IMR-90 (cell line): ENCODE data around the gene ST6GALNAC3. TPM values are rescaled to one million over a fixed set of nuclear protein-coding genes. Genes with fewer than 3 reads are reported as not detected.

Experiments
- ATAC-seq: fragments of 200-7000 bp; cut with Tn5 transposase; 2 replicates; pipeline ENCODE4 v1.9.1; 2020; ENCODE audit warnings: low read depth, mild to moderate bottlenecking, moderate library complexity
- BruUV-seq: library from RNA; stranded (reverse); fragments of 400-500 nt; replicated peaks from 2 replicates; lab custom pipeline; 2021; lab: Mats Ljungman, UMichigan
- CTCF ChIA-PET: fragments of 300-600 bp; formaldehyde crosslinking; extraction: SDS; loops from one replicate; lab custom pipeline; 2021; ENCODE audit warnings: antibody characterized with exemption; lab: Yijun Ruan, JAX
- POLR2A ChIA-PET: fragments of 300-600 bp; sonication (Branson Sonifier 250); formaldehyde crosslinking; loops from one replicate; lab custom pipeline; 2022; ENCODE audit warnings: antibody characterized with exemption; ENCODE audit not compliant: unreplicated experiment; lab: Charles Lee
- DNase-seq: peaks from one replicate; pipeline ENCODE4 v3.0.0; 2013
- H2AFZ ChIP-seq: replicated peaks from 2 replicates; pipeline ENCODE3; 2013; ENCODE audit warnings: low read length, mild to moderate bottlenecking; ENCODE audit not compliant: poor library complexity
- H2AK5ac ChIP-seq: 2 replicates; pipeline ENCODE4 v1.6.1; 2013; ENCODE audit warnings: low read depth, low read length, inconsistent platforms
- H2AK9ac ChIP-seq: replicated peaks from 2 replicates; pipeline ENCODE3; 2013; ENCODE audit warnings: mild to moderate bottlenecking, low read depth, low read length, moderate library complexity; ENCODE audit not compliant: poor library complexity
- H2BK120ac ChIP-seq: 2 replicates; pipeline ENCODE4 v1.6.1; 2013; ENCODE audit warnings: low read depth, low read length, inconsistent platforms
- H2BK15ac ChIP-seq: 3 replicates; pipeline ENCODE4 v1.6.1; 2013; ENCODE audit warnings: low read depth, low read length, inconsistent platforms
- H2BK20ac ChIP-seq: 2 replicates; pipeline ENCODE4 v1.6.1; 2013; ENCODE audit warnings: low read depth, mild to moderate bottlenecking, inconsistent platforms, low read length, moderate library complexity
- H2BK5ac ChIP-seq: 2 replicates; pipeline ENCODE4 v1.6.1; 2013; ENCODE audit warnings: mild to moderate bottlenecking, low read depth, low read length, inconsistent platforms; ENCODE audit not compliant: poor library complexity, severe bottlenecking
- H3K14ac ChIP-seq: replicated peaks from 2 replicates; pipeline ENCODE4 v1.6.1; 2013; ENCODE audit warnings: low read depth, low read length, inconsistent platforms
- H3K18ac ChIP-seq: 2 replicates; pipeline ENCODE4 v1.6.1; 2013; ENCODE audit warnings: low read depth, low read length, control low read depth
- H3K23ac ChIP-seq: 2 replicates; pipeline ENCODE4 v1.6.1; 2013; ENCODE audit warnings: low read depth, low read length, inconsistent platforms
- H3K27ac ChIP-seq: 2 replicates; pipeline ENCODE4 v1.5.1; 2013; ENCODE audit warnings: mild to moderate bottlenecking, control low read depth, low read length; ENCODE audit not compliant: insufficient read depth
- H3K27me3 ChIP-seq: 2 replicates; pipeline ENCODE4 v1.6.1; 2013; ENCODE audit warnings: low read length; ENCODE audit not compliant: control insufficient read depth, insufficient read depth
- H3K36me3 ChIP-seq: 2 replicates; pipeline ENCODE4 v1.6.1; 2013; ENCODE audit warnings: low read length, mixed read lengths; ENCODE audit not compliant: control insufficient read depth, insufficient read depth
- H3K4ac ChIP-seq: 2 replicates; pipeline ENCODE4 v1.6.1; 2013; ENCODE audit warnings: low read depth, low read length, inconsistent platforms
- H3K4me1 ChIP-seq: 2 replicates; pipeline ENCODE4 v1.6.1; 2013; ENCODE audit warnings: low read length, mixed read lengths; ENCODE audit not compliant: control insufficient read depth, insufficient read depth
- H3K4me2 ChIP-seq: 2 replicates; pipeline ENCODE4 v1.6.1; 2013; ENCODE audit warnings: low read depth, mild to moderate bottlenecking, control low read depth, low read length, moderate library complexity
- H3K4me3 ChIP-seq: 2 replicates; pipeline ENCODE4 v1.5.1; 2013; ENCODE audit warnings: low read depth, mild to moderate bottlenecking, control low read depth, low read length, moderate library complexity; ENCODE audit not compliant: insufficient read depth
- H3K56ac ChIP-seq: 2 replicates; pipeline ENCODE4 v1.6.1; 2013; ENCODE audit warnings: low read length, inconsistent platforms; ENCODE audit not compliant: insufficient read depth; ENCODE audit errors: extremely low read depth
- H3K79me1 ChIP-seq, 2 experiments: 2 replicates each; pipeline ENCODE4 v1.6.1; 2013; ENCODE audit warnings: low read length in 2 of 2, inconsistent platforms in 1 of 2, low read depth in 1 of 2
- H3K9ac ChIP-seq: 2 replicates; pipeline ENCODE4 v1.6.1; 2013; ENCODE audit warnings: low read depth, low read length, control low read depth
- H3K9me1 ChIP-seq: 2 replicates; pipeline ENCODE4 v1.6.1; 2013; ENCODE audit warnings: low read length, inconsistent platforms; ENCODE audit not compliant: insufficient read depth
- H3K9me3 ChIP-seq: 2 replicates; pipeline ENCODE4 v1.6.1; 2013; ENCODE audit warnings: low read length; ENCODE audit not compliant: control insufficient read depth, insufficient read depth
- H4K20me1 ChIP-seq: 2 replicates; pipeline ENCODE4 v1.6.1; 2013; ENCODE audit warnings: low read length, inconsistent platforms; ENCODE audit not compliant: insufficient read depth
- H4K5ac ChIP-seq: 2 replicates; pipeline ENCODE4 v1.6.1; 2013; ENCODE audit warnings: mild to moderate bottlenecking, low read depth, low read length, control low read depth
- H4K8ac ChIP-seq, 2 experiments: 2 replicates each; pipeline ENCODE4 v1.6.1; 2013; ENCODE audit warnings: low read depth in 2 of 2, low read length in 2 of 2, control low read depth in 1 of 2, inconsistent platforms in 1 of 2
- H4K91ac ChIP-seq: 2 replicates; pipeline ENCODE4 v1.6.1; 2013; ENCODE audit warnings: low read depth, low read length, inconsistent platforms; ENCODE audit not compliant: insufficient read depth
- BHLHE40 ChIP-seq: fragments of 150-350 bp; IDR thresholded peaks from 2 replicates; pipeline ENCODE4 v1.6.1; 2016; ENCODE audit warnings: mild to moderate bottlenecking, low read depth, low read length
- CEBPB ChIP-seq: IDR thresholded peaks from 2 replicates; pipeline ENCODE4 v1.6.1; 2012; ENCODE audit warnings: low read depth, low read length, improper control_type of control experiment
- CHD1 ChIP-seq: IDR thresholded peaks from 2 replicates; pipeline ENCODE4 v1.6.1; 2012; ENCODE audit warnings: low read depth, low read length, improper control_type of control experiment
- FOS ChIP-seq: fragments of 150-350 bp; IDR thresholded peaks from 2 replicates; pipeline ENCODE4 v1.6.1; 2016; ENCODE audit warnings: low read depth, low read length
- MAFK ChIP-seq: IDR thresholded peaks from 2 replicates; pipeline ENCODE4 v1.6.1; 2012; ENCODE audit warnings: low read depth, low read length, improper control_type of control experiment
- MAZ ChIP-seq: IDR thresholded peaks from 2 replicates; pipeline ENCODE4 v1.6.1; 2012; ENCODE audit warnings: low read depth, mild to moderate bottlenecking, low read length, improper control_type of control experiment, moderate library complexity, borderline replicate concordance
- MXI1 ChIP-seq: IDR thresholded peaks from 2 replicates; pipeline ENCODE4 v1.6.1; 2012; ENCODE audit warnings: low read depth, mild to moderate bottlenecking, low read length, moderate library complexity, borderline replicate concordance
- POLR2A ChIP-seq: IDR thresholded peaks from 2 replicates; pipeline ENCODE4 v1.6.1; 2012; ENCODE audit warnings: mild to moderate bottlenecking, low read depth, low read length
- RCOR1 ChIP-seq: IDR thresholded peaks from 2 replicates; pipeline ENCODE4 v1.6.1; 2012; ENCODE audit warnings: mild to moderate bottlenecking, low read length, improper control_type of control experiment; ENCODE audit not compliant: insufficient replicate concordance
- RFX5 ChIP-seq: IDR thresholded peaks from 2 replicates; pipeline ENCODE4 v1.8.0; 2012; ENCODE audit warnings: low read depth, mild to moderate bottlenecking, low read length, moderate library complexity
- WGBS, 2 experiments: methylation state at CpG; one replicate each; pipeline versions ENCODE4 v1.1.5 to v1.1.7; 2013; ENCODE audit warnings: missing lambda C conversion rate in 2 of 2; ENCODE audit not compliant: insufficient read length in 1 of 2; ENCODE audit errors: extremely low coverage in 2 of 2; 5-methylcytosine and 5-hydroxymethylcytosine counted together
- dilution Hi-C: fragments of 300-500 bp; cut with HindIII; formaldehyde crosslinking; loops from one replicate; pipeline ENCODE4 v1.14.3; 2018; ENCODE audit warnings: low sequenced_read_pairs; ENCODE audit not compliant: unreplicated experiment
- in situ Hi-C: fragments of 300-500 bp; cut with MboI; formaldehyde crosslinking; loops from 3 replicates; pipeline ENCODE4 v1.14.3; 2019; ENCODE audit warnings: low sequenced_read_pairs, inconsistent platforms, mixed read lengths
- intact Hi-C: fragments of 100-400 bp; cut with micrococcal nuclease; formaldehyde crosslinking; loops from 2 replicates; pipeline ENCODE4 v1.10.0; 2022
- polyA plus RNA-seq, 3 experiments: library from polyadenylated mRNA; depleted of rRNA; stranded (reverse); fragments of >200 nt; gene quantifications; 2 replicates each; pipeline ENCODE4 v1.2.3, GENCODE V29; 2012; ENCODE audit warnings: low replicate concordance in 1 of 3
- total RNA-seq: library from RNA; depleted of rRNA; stranded (reverse); fragments of >200 nt; gene quantifications from 2 replicates; pipeline ENCODE4 v1.2.3, GENCODE V29; 2012

The ST6GALNAC3 gene
- total and polyA plus RNA-seq, 2 of the 4 experiments (the other 2 are of a cell fraction), result 0.65 to 1.3 TPM

GRCh38 chr1:76256289-76257223, 182.0 kb downstream of the ST6GALNAC3 start (continued):
- no peak for TF ChIP-seq CHD1
- no peak for TF ChIP-seq MAZ
- TF ChIP-seq RFX5, result no peak
- no peak for TF ChIP-seq FOS
- TF ChIP-seq POLR2A, result no peak
- TF ChIP-seq CEBPB, result no peak

- Histone ChIP-seq H2BK15ac (no peak overlapping the region), H2BK5ac (no peak overlapping the region), H3K14ac (no peak overlapping the region), H4K20me1 (no peaks in the 10 kb centered on the region), H3K27ac (no peak overlapping the region), H3K79me1 (no peaks in the 10 kb centered on the region), H2AFZ (no peak overlapping the region), H3K9me1 (no peaks in the 10 kb centered on the region; the same call in 1 of the 2 replicates), H2AK9ac (no peak overlapping the region), H3K9ac (no peak overlapping the region), H4K5ac (no peak overlapping the region), H3K4ac (no peak overlapping the region), H3K4me1 (no peaks in the 10 kb centered on the region), H3K4me2 (no peak overlapping the region), H3K23ac (no peak overlapping the region), H4K8ac (no peak overlapping the region), H3K4me3 (no peak overlapping the region), H2BK120ac (no peak overlapping the region), H2BK20ac (no peak overlapping the region), H3K27me3 (no peaks in the 10 kb centered on the region), H3K18ac (no peak overlapping the region), H3K56ac (no peak overlapping the region), H3K36me3 (no peaks in the 10 kb centered on the region), H4K91ac (no peak overlapping the region), H3K9me3 (no peaks in the 10 kb centered on the region), H2AK5ac (no peak overlapping the region)
- no peak for DNase-seq
- intact Hi-C loops, result no loop called here
- no peak for TF ChIP-seq MAFK
- no peak for TF ChIP-seq RCOR1
- TF ChIP-seq CHD1, result no peak
- no peak for TF ChIP-seq BHLHE40
- TF ChIP-seq MXI1, result no peak
- no peak for TF ChIP-seq POLR2A
- ChIA-PET CTCF (no interaction called here), POLR2A (no interaction called here)
- in situ Hi-C loops, result no loop called here
- ATAC-seq, result no peak
- dilution Hi-C loops, result no loop called here
- no TSS peak for BruUV-seq
- 100% methylated on average over 1 of the region's 2 CpGs; no CpG with 5 or more reads in 1 of the 2 experiments for WGBS, 2 experiments
These were observed 183.3 kb downstream of the ST6GALNAC3 start for GRCh38 chr1:76257823-76258222.
